Stomach (tissue), 4 donors: ENCODE results near the gene NETO2.

Experiments
- POLR2A ChIP-seq, 4 donors: fragments of 450-650 bp; IDR thresholded peaks; one replicate each; pipeline ENCODE4 v1.6.1; 2016; ENCODE audit warnings: antibody characterized with exemption in 4 of 4, control low read depth in 2 of 4, mild to moderate bottlenecking in 1 of 4, moderate library complexity in 1 of 4
- TF ChIP-seq, protein P1 (sequence below), 7 experiments: fragments of 450-650 bp in 4 of 7; fragments of 200-600 bp in 3 of 7; sonication (generic) in 3 of 7; IDR thresholded peaks; one replicate each; pipeline ENCODE4 v1.5.1; 2016 to 2019; ENCODE audit warnings: antibody characterized with exemption in 7 of 7, control low read depth in 2 of 7, mild to moderate bottlenecking in 1 of 7

DNA sequence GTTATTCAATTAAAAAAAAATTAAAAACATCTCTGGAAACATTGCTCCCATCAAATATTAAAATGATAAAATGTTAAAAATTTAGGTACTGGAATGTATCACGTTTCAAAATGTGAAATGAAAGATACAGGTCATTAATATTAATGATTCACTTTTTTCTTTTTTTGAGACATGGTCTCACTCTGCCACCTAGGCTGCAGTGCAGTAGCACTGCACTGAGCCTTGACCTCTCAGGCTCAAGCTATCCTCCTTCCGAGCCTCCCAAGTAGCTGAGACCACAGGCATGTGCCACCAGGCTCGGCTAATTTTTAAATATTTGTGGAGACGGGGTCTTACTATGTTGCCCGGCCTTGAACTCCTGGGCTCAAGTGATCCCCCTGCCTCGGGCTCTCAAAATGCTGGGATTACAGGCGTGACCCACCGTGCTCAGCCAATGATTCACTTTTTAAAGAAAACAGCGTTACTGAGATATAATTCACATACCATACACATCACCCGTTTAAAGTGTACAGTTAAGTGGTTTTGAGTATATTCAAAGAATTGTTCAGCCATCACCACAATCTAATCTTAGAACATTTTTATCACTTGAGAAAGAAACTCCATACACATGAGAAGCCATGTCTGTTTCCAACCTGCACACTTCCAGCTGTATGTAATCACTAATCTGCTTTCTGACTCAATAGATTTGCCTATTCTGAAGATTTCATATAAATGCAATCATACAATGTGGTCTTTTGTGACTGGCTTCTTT lies 19.1 kb upstream of the NETO2 start:
- TF ChIP-seq, protein P1, sequence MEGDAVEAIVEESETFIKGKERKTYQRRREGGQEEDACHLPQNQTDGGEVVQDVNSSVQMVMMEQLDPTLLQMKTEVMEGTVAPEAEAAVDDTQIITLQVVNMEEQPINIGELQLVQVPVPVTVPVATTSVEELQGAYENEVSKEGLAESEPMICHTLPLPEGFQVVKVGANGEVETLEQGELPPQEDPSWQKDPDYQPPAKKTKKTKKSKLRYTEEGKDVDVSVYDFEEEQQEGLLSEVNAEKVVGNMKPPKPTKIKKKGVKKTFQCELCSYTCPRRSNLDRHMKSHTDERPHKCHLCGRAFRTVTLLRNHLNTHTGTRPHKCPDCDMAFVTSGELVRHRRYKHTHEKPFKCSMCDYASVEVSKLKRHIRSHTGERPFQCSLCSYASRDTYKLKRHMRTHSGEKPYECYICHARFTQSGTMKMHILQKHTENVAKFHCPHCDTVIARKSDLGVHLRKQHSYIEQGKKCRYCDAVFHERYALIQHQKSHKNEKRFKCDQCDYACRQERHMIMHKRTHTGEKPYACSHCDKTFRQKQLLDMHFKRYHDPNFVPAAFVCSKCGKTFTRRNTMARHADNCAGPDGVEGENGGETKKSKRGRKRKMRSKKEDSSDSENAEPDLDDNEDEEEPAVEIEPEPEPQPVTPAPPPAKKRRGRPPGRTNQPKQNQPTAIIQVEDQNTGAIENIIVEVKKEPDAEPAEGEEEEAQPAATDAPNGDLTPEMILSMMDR (IDR thresholded peaks at IDR 0.05): no peak
- TF ChIP-seq POLR2A (IDR thresholded peaks at IDR 0.05): no peak
